ENCODE results near the gene DGKD.
A peak's percentile ranks its signal among the peaks of the same experiment; 100 is the strongest.

DGKD gene

DNA sequence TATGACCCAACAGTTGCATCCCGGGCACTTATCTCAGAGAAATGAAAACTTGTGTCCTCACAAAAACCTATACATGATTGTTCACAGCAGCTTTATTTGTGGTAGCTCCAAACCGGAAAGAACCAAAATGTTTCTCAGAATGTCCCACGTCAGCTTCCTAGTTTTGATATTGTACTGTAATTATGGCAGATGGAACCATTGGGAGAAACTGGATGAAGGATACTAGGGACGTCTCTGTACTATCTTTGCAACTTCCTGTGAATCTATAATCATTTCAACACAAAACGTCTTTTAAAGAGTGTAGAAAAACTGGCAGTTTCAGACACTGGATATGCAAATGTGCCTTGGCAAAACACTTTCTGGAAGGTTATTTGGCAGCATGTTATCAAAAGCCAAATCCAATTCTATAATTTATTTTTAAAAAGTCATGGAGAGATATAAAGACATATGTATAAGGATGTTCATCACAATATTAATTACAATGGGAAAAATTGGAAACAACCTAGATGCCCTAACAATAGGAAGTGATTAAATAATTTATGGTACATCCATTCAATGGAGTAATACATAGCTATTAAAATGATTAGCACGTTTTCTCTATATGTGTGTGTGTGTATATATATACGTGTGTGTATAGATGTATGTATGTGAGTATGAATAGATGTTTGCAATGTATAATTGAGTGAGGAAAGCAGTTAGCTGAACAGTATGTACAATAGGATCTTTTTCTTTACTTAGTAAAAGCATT lies 36.9 kb upstream of the DGKD start:
- no peaks in the 10 kb centered on the region for H3K9me3 ChIP-seq (replicated peaks; ENCODE audit: insufficient read depth, low read length)
- H4K20me1 ChIP-seq (ENCODE audit: insufficient read depth, low read length): no peaks in the 10 kb centered on the region
- H3F3A ChIP-seq (ENCODE audit: insufficient read depth, low read length): peaks cover 5% of the 10 kb centered on the region; the same call in 1 of the 2 replicates
- no peak for DNase-seq
- peak overlapping the region; percentile 34; the same call in 1 of the 2 replicates for H2AFZ ChIP-seq (ENCODE audit: low read length)
- peak overlapping the region; percentile 65; the same call in 1 of the 2 replicates for H3K27ac ChIP-seq (ENCODE audit: low read length)
- no peaks in the 10 kb centered on the region for H3K27me3 ChIP-seq (replicated peaks; ENCODE audit: insufficient read depth, low read length)
- H3K4me3 ChIP-seq (ENCODE audit: low read length): no peak overlapping the region
- no peaks in the 10 kb centered on the region for H3K79me2 ChIP-seq (ENCODE audit: low read length)
- no peaks in the 10 kb centered on the region for H3K36me3 ChIP-seq (replicated peaks; ENCODE audit: insufficient read depth, low read length)
- peak overlapping the region; percentile 69 for H3K4me2 ChIP-seq (ENCODE audit: low read depth, low read length)
- peak overlapping the region; percentile 2; the same call in 1 of the 2 replicates for H3K9ac ChIP-seq (ENCODE audit: low read length)
- no peak for TF ChIP-seq EZH2 (optimal IDR thresholded peaks at IDR 0.05; ENCODE audit: low read depth, low read length)
- no peak for TF ChIP-seq EZH2phosphoT487 (IDR thresholded peaks at IDR 0.05; ENCODE audit: low read length)
- TF ChIP-seq, protein P1, sequence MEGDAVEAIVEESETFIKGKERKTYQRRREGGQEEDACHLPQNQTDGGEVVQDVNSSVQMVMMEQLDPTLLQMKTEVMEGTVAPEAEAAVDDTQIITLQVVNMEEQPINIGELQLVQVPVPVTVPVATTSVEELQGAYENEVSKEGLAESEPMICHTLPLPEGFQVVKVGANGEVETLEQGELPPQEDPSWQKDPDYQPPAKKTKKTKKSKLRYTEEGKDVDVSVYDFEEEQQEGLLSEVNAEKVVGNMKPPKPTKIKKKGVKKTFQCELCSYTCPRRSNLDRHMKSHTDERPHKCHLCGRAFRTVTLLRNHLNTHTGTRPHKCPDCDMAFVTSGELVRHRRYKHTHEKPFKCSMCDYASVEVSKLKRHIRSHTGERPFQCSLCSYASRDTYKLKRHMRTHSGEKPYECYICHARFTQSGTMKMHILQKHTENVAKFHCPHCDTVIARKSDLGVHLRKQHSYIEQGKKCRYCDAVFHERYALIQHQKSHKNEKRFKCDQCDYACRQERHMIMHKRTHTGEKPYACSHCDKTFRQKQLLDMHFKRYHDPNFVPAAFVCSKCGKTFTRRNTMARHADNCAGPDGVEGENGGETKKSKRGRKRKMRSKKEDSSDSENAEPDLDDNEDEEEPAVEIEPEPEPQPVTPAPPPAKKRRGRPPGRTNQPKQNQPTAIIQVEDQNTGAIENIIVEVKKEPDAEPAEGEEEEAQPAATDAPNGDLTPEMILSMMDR (IDR thresholded peaks at IDR 0.05; ENCODE audit: low read length): no peak
- no peaks in the 10 kb centered on the region for H3K9me2 ChIP-seq (replicated peaks; ENCODE audit: insufficient read depth, low read length)
- peaks cover 12% of the 10 kb centered on the region for H3K4me1 ChIP-seq (ENCODE audit: low read length)

DNA sequence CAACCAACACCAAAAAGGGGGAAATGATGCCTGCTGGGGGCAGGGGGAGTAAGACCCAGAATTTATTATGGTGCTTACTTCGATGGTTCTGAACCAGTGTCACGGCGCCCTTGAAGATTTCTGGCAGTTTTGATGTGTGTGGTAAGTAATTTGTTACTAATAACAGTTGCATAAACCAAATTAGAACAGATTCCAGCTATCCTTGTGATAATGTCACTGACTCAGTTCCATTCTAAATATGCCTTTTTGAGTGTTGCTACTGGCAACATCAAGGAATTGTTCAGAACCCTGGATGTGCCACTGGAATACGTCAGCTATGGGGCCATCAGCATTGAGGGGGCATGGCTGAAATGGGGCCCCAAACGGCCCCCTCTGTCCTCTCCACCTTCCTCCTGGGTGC lies 35.0 kb upstream of the DGKD start:
- no peak overlapping the region for H2AFZ ChIP-seq (ENCODE audit: low read length)
- no peak overlapping the region for H3K9ac ChIP-seq (ENCODE audit: low read length)
- no peaks in the 10 kb centered on the region for H3K27me3 ChIP-seq (replicated peaks; ENCODE audit: insufficient read depth, low read length)
- TF ChIP-seq EZH2phosphoT487 (IDR thresholded peaks at IDR 0.05; ENCODE audit: low read length) (no peak), EZH2 (optimal IDR thresholded peaks at IDR 0.05; ENCODE audit: low read depth, low read length) (no peak)
- no peaks in the 10 kb centered on the region for H3K9me3 ChIP-seq (replicated peaks; ENCODE audit: insufficient read depth, low read length)
- no peak overlapping the region for H3K27ac ChIP-seq (ENCODE audit: low read length)
- H3K4me1 ChIP-seq (ENCODE audit: low read length): peaks cover 12% of the 10 kb centered on the region
- H3K4me3 ChIP-seq (ENCODE audit: low read length): no peak overlapping the region
- no peak for DNase-seq
- no peaks in the 10 kb centered on the region for H3K79me2 ChIP-seq (ENCODE audit: low read length)
- H3K9me2 ChIP-seq (replicated peaks; ENCODE audit: insufficient read depth, low read length): no peaks in the 10 kb centered on the region
- peaks cover 5% of the 10 kb centered on the region; the same call in 1 of the 2 replicates for H3F3A ChIP-seq (ENCODE audit: insufficient read depth, low read length)
- H3K4me2 ChIP-seq (ENCODE audit: low read depth, low read length): no peak overlapping the region
- no peaks in the 10 kb centered on the region for H3K36me3 ChIP-seq (replicated peaks; ENCODE audit: insufficient read depth, low read length)
- no peaks in the 10 kb centered on the region for H4K20me1 ChIP-seq (ENCODE audit: insufficient read depth, low read length)

DNA sequence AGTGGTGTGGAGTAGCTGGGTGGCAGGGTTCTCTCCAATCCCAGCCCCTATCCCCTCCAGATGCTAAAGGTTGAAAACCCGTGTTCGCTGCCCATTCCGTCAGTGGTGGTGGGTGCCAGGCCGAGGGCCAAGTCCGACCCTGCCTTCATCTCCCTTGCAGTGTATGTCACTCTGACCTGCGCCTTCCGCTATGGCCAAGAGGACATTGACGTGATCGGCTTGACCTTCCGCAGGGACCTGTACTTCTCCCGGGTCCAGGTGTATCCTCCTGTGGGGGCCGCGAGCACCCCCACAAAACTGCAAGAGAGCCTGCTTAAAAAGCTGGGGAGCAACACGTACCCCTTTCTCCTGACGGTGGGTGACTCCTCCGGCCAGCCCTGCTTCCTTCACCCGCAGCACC lies 33.8 kb upstream of the DGKD start:
- Histone ChIP-seq H3K79me2 (ENCODE audit: low read length) (no peaks in the 10 kb centered on the region), H3K4me2 (ENCODE audit: low read depth, low read length) (no peak overlapping the region), H3K9me2 (replicated peaks; ENCODE audit: insufficient read depth, low read length) (no peaks in the 10 kb centered on the region), H3K9me3 (replicated peaks; ENCODE audit: insufficient read depth, low read length) (no peaks in the 10 kb centered on the region), H3K27me3 (replicated peaks; ENCODE audit: insufficient read depth, low read length) (no peaks in the 10 kb centered on the region), H3K27ac (ENCODE audit: low read length) (no peak overlapping the region), H3K9ac (ENCODE audit: low read length) (no peak overlapping the region), H2AFZ (ENCODE audit: low read length) (no peak overlapping the region), H3K36me3 (replicated peaks; ENCODE audit: insufficient read depth, low read length) (no peaks in the 10 kb centered on the region), H4K20me1 (ENCODE audit: insufficient read depth, low read length) (no peaks in the 10 kb centered on the region), H3F3A (ENCODE audit: insufficient read depth, low read length) (peaks cover 5% of the 10 kb centered on the region; the same call in 1 of the 2 replicates), H3K4me1 (ENCODE audit: low read length) (peaks cover 12% of the 10 kb centered on the region), H3K4me3 (ENCODE audit: low read length) (no peak overlapping the region)
- no peak for DNase-seq
- TF ChIP-seq EZH2 (optimal IDR thresholded peaks at IDR 0.05; ENCODE audit: low read depth, low read length): no peak
- no peak for TF ChIP-seq EZH2phosphoT487 (IDR thresholded peaks at IDR 0.05; ENCODE audit: low read length)
- TF ChIP-seq, protein P1 (IDR thresholded peaks at IDR 0.05; ENCODE audit: low read length): no peak

DNA sequence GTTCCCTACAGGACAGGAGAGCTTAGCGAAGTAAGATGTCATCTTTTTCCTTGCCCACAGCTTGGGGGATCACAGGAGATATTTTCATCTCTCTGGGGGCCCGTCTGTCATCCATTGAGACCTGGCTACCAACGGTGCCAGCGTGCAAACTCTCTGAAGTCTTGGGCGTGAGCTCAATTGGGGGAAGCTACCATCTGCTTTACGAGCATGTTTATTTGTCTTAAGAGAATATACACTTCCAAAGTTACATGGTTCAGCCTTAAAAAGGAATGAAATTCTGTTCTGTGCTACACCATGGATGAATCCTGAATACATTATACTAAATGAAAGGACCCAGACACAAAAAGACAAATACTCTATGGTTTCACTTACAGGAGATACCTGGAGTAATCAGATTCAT lies 33.1 kb upstream of the DGKD start:
- no peaks in the 10 kb centered on the region for H3K9me3 ChIP-seq (replicated peaks; ENCODE audit: insufficient read depth, low read length)
- no peaks in the 10 kb centered on the region for H3K27me3 ChIP-seq (replicated peaks; ENCODE audit: insufficient read depth, low read length)
- no peak overlapping the region for H3K4me2 ChIP-seq (ENCODE audit: low read depth, low read length)
- H3K9me2 ChIP-seq (replicated peaks; ENCODE audit: insufficient read depth, low read length): no peaks in the 10 kb centered on the region
- no peaks in the 10 kb centered on the region for H3K79me2 ChIP-seq (ENCODE audit: low read length)
- no peak for DNase-seq
- H3K4me3 ChIP-seq (ENCODE audit: low read length): no peak overlapping the region
- TF ChIP-seq EZH2 (optimal IDR thresholded peaks at IDR 0.05; ENCODE audit: low read depth, low read length) (no peak), EZH2phosphoT487 (IDR thresholded peaks at IDR 0.05; ENCODE audit: low read length) (no peak)
- TF ChIP-seq, protein P1 (IDR thresholded peaks at IDR 0.05; ENCODE audit: low read length): no peak
- no peak overlapping the region for H3K27ac ChIP-seq (ENCODE audit: low read length)
- peaks cover 12% of the 10 kb centered on the region for H3K4me1 ChIP-seq (ENCODE audit: low read length)
- H3F3A ChIP-seq (ENCODE audit: insufficient read depth, low read length): peaks cover 5% of the 10 kb centered on the region; the same call in 1 of the 2 replicates
- no peaks in the 10 kb centered on the region for H4K20me1 ChIP-seq (ENCODE audit: insufficient read depth, low read length)
- no peak overlapping the region for H3K9ac ChIP-seq (ENCODE audit: low read length)
- no peak overlapping the region for H2AFZ ChIP-seq (ENCODE audit: low read length)
- no peaks in the 10 kb centered on the region for H3K36me3 ChIP-seq (replicated peaks; ENCODE audit: insufficient read depth, low read length)

Measured in MM.1S (cell line).